ENCODE measurements around the gene CELF2. TPM values are rescaled to one million over a fixed set of nuclear protein-coding genes. Genes with fewer than 3 reads are reported as not detected.

The CELF2 gene
- total RNA-seq, 1 donor from 2014 or later, result 31.6 TPM

DNA sequence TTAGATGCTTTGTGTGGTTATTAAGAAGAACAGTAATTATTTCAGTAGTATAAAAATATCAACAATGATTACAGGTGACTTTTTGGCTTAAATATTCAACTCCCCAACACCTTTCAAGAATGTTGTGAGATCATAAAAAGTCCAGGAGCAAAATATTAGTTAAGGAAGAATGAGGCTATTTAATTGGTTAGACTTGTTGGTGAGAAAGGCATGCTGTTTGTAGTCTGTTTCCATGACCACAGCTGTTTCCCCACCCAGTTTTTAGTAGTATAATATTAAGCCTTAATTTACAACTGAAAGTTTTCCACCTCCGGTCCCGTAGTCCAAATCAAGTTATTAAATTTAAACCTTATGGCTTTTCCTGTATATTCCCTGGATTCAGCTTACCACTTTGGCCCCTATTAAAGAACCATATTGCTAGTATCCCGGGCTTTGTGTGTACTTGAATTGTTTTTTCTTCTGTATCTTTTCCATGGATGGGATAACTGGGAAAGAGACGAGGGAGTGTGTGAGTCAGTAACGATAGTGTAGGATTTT lies 133.3 kb downstream of the CELF2 start:
- H3K27ac Mint-ChIP-seq, result no peak overlapping the region
- Histone ChIP-seq H4K20me1 (ENCODE audit: low read depth) (no peaks in the 10 kb centered on the region), H3K27ac (no peak overlapping the region), H3F3A (ENCODE audit: low read depth) (no peaks in the 10 kb centered on the region), H3K9me3 (ENCODE audit: low read depth) (no peaks in the 10 kb centered on the region), H3K27me3 (no peaks in the 10 kb centered on the region), H3K4me3 (no peak overlapping the region), H2AFZ (replicated peaks) (no peak overlapping the region), H3K4me1 (peaks cover 28% of the 10 kb centered on the region), H3K79me2 (ENCODE audit: low read depth) (no peaks in the 10 kb centered on the region), H3K36me3 (no peaks in the 10 kb centered on the region), H3K4me2 (no peak overlapping the region), H3K9ac (no peak overlapping the region)
- H3K4me1 Mint-ChIP-seq, result peaks cover 51% of the 10 kb centered on the region
- H3K27me3 Mint-ChIP-seq (ENCODE audit: insufficient read depth, low read depth), result peaks cover 4% of the 10 kb centered on the region
- DNase-seq (ENCODE audit: low spot score), result no peak
- no peak overlapping the region for H3K4me3 Mint-ChIP-seq
- H3K36me3 Mint-ChIP-seq, result no peaks in the 10 kb centered on the region
- no peaks in the 10 kb centered on the region for H3K9me3 Mint-ChIP-seq
- TF ChIP-seq EZH2phosphoT487 (IDR thresholded peaks at IDR 0.05), result no peak
- TF ChIP-seq, protein P1, sequence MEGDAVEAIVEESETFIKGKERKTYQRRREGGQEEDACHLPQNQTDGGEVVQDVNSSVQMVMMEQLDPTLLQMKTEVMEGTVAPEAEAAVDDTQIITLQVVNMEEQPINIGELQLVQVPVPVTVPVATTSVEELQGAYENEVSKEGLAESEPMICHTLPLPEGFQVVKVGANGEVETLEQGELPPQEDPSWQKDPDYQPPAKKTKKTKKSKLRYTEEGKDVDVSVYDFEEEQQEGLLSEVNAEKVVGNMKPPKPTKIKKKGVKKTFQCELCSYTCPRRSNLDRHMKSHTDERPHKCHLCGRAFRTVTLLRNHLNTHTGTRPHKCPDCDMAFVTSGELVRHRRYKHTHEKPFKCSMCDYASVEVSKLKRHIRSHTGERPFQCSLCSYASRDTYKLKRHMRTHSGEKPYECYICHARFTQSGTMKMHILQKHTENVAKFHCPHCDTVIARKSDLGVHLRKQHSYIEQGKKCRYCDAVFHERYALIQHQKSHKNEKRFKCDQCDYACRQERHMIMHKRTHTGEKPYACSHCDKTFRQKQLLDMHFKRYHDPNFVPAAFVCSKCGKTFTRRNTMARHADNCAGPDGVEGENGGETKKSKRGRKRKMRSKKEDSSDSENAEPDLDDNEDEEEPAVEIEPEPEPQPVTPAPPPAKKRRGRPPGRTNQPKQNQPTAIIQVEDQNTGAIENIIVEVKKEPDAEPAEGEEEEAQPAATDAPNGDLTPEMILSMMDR (IDR thresholded peaks at IDR 0.05), result no peak
- TF ChIP-seq EZH2 (IDR thresholded peaks at IDR 0.05), result no peak

DNA sequence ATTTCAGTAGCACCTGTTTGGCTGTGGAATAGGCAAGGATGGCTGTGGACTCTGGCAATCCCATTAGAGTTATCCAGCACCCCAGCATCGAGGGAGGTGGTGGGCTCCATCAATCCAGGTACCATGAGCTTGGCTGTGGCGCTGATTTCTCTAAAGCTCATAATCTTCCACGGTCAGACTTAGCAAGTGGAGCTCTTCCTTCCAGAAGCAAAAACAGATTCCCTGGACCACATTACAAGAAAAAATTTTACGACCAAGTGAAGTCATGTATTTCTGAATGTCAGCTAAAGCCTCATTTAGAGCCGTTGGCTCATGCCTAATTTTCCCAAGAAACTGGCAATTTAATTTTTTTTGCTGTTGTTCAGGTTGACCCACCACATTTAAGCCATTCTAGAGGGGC lies 135.1 kb downstream of the CELF2 start:
- Histone ChIP-seq H3K9ac (no peak overlapping the region), H4K20me1 (ENCODE audit: low read depth) (no peaks in the 10 kb centered on the region), H3K27ac (no peak overlapping the region), H3F3A (ENCODE audit: low read depth) (no peaks in the 10 kb centered on the region), H3K4me1 (peaks cover 28% of the 10 kb centered on the region), H3K79me2 (ENCODE audit: low read depth) (no peaks in the 10 kb centered on the region), H3K4me3 (no peak overlapping the region), H3K9me3 (ENCODE audit: low read depth) (no peaks in the 10 kb centered on the region), H3K27me3 (no peaks in the 10 kb centered on the region), H2AFZ (replicated peaks) (no peak overlapping the region), H3K36me3 (no peaks in the 10 kb centered on the region), H3K4me2 (no peak overlapping the region)
- Mint-ChIP-seq H3K27me3 (ENCODE audit: insufficient read depth, low read depth) (peaks cover 4% of the 10 kb centered on the region), H3K4me3 (no peak overlapping the region), H3K9me3 (no peaks in the 10 kb centered on the region), H3K27ac (no peak overlapping the region), H3K4me1 (peaks cover 42% of the 10 kb centered on the region), H3K36me3 (no peaks in the 10 kb centered on the region)
- TF ChIP-seq, protein P1 (IDR thresholded peaks at IDR 0.05), result no peak
- no peak for DNase-seq (ENCODE audit: low spot score)

DNA sequence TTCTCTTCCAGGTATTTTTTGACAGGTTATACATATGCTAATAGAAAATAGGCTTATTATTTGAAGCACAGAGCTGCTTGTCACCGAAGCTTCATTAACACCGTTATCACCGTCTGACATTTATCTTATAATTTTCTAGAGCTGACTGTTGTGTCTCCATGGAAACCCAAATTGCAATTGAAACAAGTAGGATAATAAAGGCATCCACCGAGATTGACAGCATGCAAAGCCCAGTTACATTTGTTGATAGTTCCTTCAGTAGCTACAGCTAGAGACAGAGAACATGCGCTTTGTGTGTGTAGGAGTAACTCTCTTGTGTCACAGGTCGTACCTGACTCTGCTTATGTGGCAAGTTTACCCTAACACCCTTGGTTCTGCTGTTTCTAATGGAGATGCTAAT lies 135.6 kb downstream of the CELF2 start:
- Histone ChIP-seq H3F3A (ENCODE audit: low read depth) (no peaks in the 10 kb centered on the region), H3K4me3 (no peak overlapping the region), H3K4me1 (peaks cover 28% of the 10 kb centered on the region), H3K27me3 (no peaks in the 10 kb centered on the region), H3K36me3 (no peaks in the 10 kb centered on the region), H3K27ac (no peak overlapping the region), H3K79me2 (ENCODE audit: low read depth) (no peaks in the 10 kb centered on the region), H3K4me2 (no peak overlapping the region), H4K20me1 (ENCODE audit: low read depth) (no peaks in the 10 kb centered on the region), H3K9me3 (ENCODE audit: low read depth) (no peaks in the 10 kb centered on the region), H3K9ac (no peak overlapping the region), H2AFZ (replicated peaks) (no peak overlapping the region)
- DNase-seq (ENCODE audit: low spot score), result no peak
- Mint-ChIP-seq H3K27ac (no peak overlapping the region), H3K27me3 (ENCODE audit: insufficient read depth, low read depth) (no peaks in the 10 kb centered on the region), H3K9me3 (no peaks in the 10 kb centered on the region), H3K4me1 (peaks cover 37% of the 10 kb centered on the region), H3K4me3 (no peak overlapping the region), H3K36me3 (no peaks in the 10 kb centered on the region)
- no peak for TF ChIP-seq EZH2phosphoT487 (IDR thresholded peaks at IDR 0.05)
- TF ChIP-seq, protein P1 (IDR thresholded peaks at IDR 0.05), result no peak
- TF ChIP-seq EZH2 (IDR thresholded peaks at IDR 0.05), result no peak
